ENCODE data around the gene DLG2.

DLG2 gene

GRCh38 chr11:84775503-84775902 is 851.6 kb downstream of the DLG2 start:
- DNase-seq (ENCODE audit: low spot score): no peak

GRCh38 chr11:84763931-84764330 is 863.2 kb downstream of the DLG2 start:
- DNase-seq (ENCODE audit: low spot score): no peak

GRCh38 chr11:84757711-84758110 is 869.4 kb downstream of the DLG2 start:
- no peak for DNase-seq (ENCODE audit: low spot score)

GRCh38 chr11:84751371-84751770 is 875.8 kb downstream of the DLG2 start:
- DNase-seq (ENCODE audit: low spot score): no peak

- DNase-seq (ENCODE audit: low spot score): no peak
These were observed 879.3 kb downstream of the DLG2 start for GRCh38 chr11:84747871-84748270.

- no peak for DNase-seq (ENCODE audit: low spot score)
These were observed 887.1 kb downstream of the DLG2 start for GRCh38 chr11:84740050-84740449.

- no peak for DNase-seq (ENCODE audit: low spot score)
These were observed 902.9 kb downstream of the DLG2 start for GRCh38 chr11:84724256-84724655.

- no peak for DNase-seq (ENCODE audit: low spot score)
These were observed 904.5 kb downstream of the DLG2 start for GRCh38 chr11:84722583-84723108.

- DNase-seq (ENCODE audit: low spot score): no peak
These were observed 905.6 kb downstream of the DLG2 start for GRCh38 chr11:84721561-84721961.

GRCh38 chr11:84720706-84721402 is 906.3 kb downstream of the DLG2 start:
- no peak for DNase-seq (ENCODE audit: low spot score)

GRCh38 chr11:84719935-84720577 is 907.1 kb downstream of the DLG2 start:
- no peak for DNase-seq (ENCODE audit: low spot score)

GRCh38 chr11:84714316-84714780 is 912.8 kb downstream of the DLG2 start:
- peak; percentile 33 for DNase-seq (ENCODE audit: low spot score)

GRCh38 chr11:84691830-84692229 is 935.3 kb downstream of the DLG2 start:
- DNase-seq (ENCODE audit: low spot score): no peak

GRCh38 chr11:84687433-84687832 is 939.7 kb downstream of the DLG2 start:
- no peak for DNase-seq (ENCODE audit: low spot score)

GRCh38 chr11:84686716-84687115 is 940.4 kb downstream of the DLG2 start:
- DNase-seq (ENCODE audit: low spot score): no peak

GRCh38 chr11:84685976-84686375 is 941.2 kb downstream of the DLG2 start:
- no peak for DNase-seq (ENCODE audit: low spot score)

GRCh38 chr11:84685149-84685548 is 942.0 kb downstream of the DLG2 start:
- DNase-seq (ENCODE audit: low spot score): no peak

- no peak for DNase-seq (ENCODE audit: low spot score)
These were observed 945.7 kb downstream of the DLG2 start for GRCh38 chr11:84681456-84681855.

- DNase-seq (ENCODE audit: low spot score): no peak
These were observed 951.6 kb downstream of the DLG2 start for GRCh38 chr11:84675396-84676025.

- no peak for DNase-seq (ENCODE audit: low spot score)
These were observed 953.4 kb downstream of the DLG2 start for GRCh38 chr11:84673753-84674152.

- no peak for DNase-seq (ENCODE audit: low spot score)
These were observed 955.7 kb downstream of the DLG2 start for GRCh38 chr11:84671325-84671999.

GRCh38 chr11:84663731-84664130 is 963.4 kb downstream of the DLG2 start:
- no peak for DNase-seq (ENCODE audit: low spot score)

Data from SW480 (cell line).